Osteoblast (primary cell): Measurements from ENCODE around the gene WDR55. TPM values are rescaled to one million over a fixed set of nuclear protein-coding genes. Genes with fewer than 3 reads are reported as not detected.
"Not testable (repeated sequence)": the region's sequence is repeated elsewhere in the genome, so short reads cannot be mapped to it uniquely, and the experiment has no call there.

Source experiments
- DNase-seq: peaks from one replicate; pipeline ENCODE4 v3.0.0; 2011; ENCODE audit warnings: low spot score, mixed read lengths; ENCODE audit not compliant: insufficient read length; ENCODE audit errors: missing footprints
- H2AFZ ChIP-seq: 2 replicates; pipeline ENCODE4 v1.6.0; 2011; ENCODE audit warnings: mild to moderate bottlenecking, low read length
- H3K27ac ChIP-seq: 2 replicates; pipeline ENCODE4 v1.5.1; 2011; ENCODE audit warnings: mild to moderate bottlenecking, low read depth, low read length, moderate library complexity
- H3K27me3 ChIP-seq: 2 replicates; pipeline ENCODE4 v1.6.0; 2012; ENCODE audit warnings: mild to moderate bottlenecking, control low read depth, inconsistent platforms, low read length, moderate library complexity; ENCODE audit not compliant: insufficient read depth
- H3K36me3 ChIP-seq: 2 replicates; pipeline ENCODE4 v1.5.1; 2011; ENCODE audit warnings: mild to moderate bottlenecking, low read length, control low read depth, moderate library complexity; ENCODE audit not compliant: insufficient read depth
- H3K4me1 ChIP-seq: 2 replicates; pipeline ENCODE4 v1.5.1; 2011; ENCODE audit warnings: mild to moderate bottlenecking, low read length, control low read depth, moderate library complexity; ENCODE audit not compliant: insufficient read depth
- H3K4me2 ChIP-seq: 2 replicates; pipeline ENCODE4 v1.6.0; 2011; ENCODE audit warnings: mild to moderate bottlenecking, low read length; ENCODE audit not compliant: insufficient read depth
- H3K4me3 ChIP-seq: fragments of 200-600 bp; sonication (generic); 3 replicates; pipeline ENCODE4 v1.5.1; 2012; ENCODE audit warnings: mild to moderate bottlenecking, low read length, inconsistent platforms; ENCODE audit not compliant: insufficient read depth
- H3K79me2 ChIP-seq: 2 replicates; pipeline ENCODE4 v1.6.0; 2012; ENCODE audit warnings: mild to moderate bottlenecking, low read length, control low read depth, inconsistent platforms; ENCODE audit not compliant: insufficient read depth
- H3K9me3 ChIP-seq: 2 replicates; pipeline ENCODE4 v1.5.1; 2011; ENCODE audit warnings: low read depth, low read length, control low read depth
- H4K20me1 ChIP-seq: 2 replicates; pipeline ENCODE4 v1.6.0; 2012; ENCODE audit warnings: mild to moderate bottlenecking, low read length, control low read depth; ENCODE audit not compliant: insufficient read depth
- total RNA-seq: library from RNA; depleted of rRNA; stranded (reverse); fragments of >200 nt; gene quantifications from 2 replicates; pipeline ENCODE4 v1.2.3, GENCODE V29; 2012
- TF ChIP-seq, protein P1 (sequence below): IDR thresholded peaks from 2 replicates; pipeline ENCODE4 v1.5.1; 2011; ENCODE audit warnings: mild to moderate bottlenecking, low read depth, low read length, moderate library complexity; ENCODE audit errors: extremely low read depth

WDR55 gene
- total RNA-seq, 1 donor: 30.8 TPM

DNA sequence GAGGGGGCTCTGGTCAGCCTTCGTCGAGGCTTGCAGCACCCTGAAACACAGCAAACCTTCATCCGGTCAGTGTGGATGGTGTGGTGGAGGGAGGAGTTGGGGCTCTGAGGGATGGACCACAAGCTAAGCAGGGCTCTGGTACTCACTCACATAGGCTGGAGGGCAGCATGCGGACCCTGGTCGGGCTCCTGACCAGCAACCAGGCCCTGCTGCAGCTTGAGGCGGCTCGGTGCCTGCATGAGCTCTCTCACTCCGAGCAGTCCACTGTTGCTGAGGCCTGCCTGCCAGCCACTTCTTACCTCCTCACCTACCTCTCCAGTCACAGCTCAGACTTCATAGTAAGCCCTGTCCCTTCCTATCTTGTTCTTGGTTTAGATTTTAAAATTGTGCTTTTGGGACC is 23.0 kb upstream of the WDR55 start:
- peaks cover 15% of the 10 kb centered on the region for H3K4me1 ChIP-seq
- no peak overlapping the region for H3K4me2 ChIP-seq
- H3K79me2 ChIP-seq: peaks cover 29% of the 10 kb centered on the region
- no peaks in the 10 kb centered on the region for H4K20me1 ChIP-seq
- no peaks in the 10 kb centered on the region for H3K27me3 ChIP-seq
- peaks cover 7% of the 10 kb centered on the region for H3K36me3 ChIP-seq
- H3K27ac ChIP-seq: no peak overlapping the region
- H3K9me3 ChIP-seq: no peaks in the 10 kb centered on the region
- DNase-seq: peak; percentile 43
- no peak overlapping the region for H3K4me3 ChIP-seq
- TF ChIP-seq, protein P1, sequence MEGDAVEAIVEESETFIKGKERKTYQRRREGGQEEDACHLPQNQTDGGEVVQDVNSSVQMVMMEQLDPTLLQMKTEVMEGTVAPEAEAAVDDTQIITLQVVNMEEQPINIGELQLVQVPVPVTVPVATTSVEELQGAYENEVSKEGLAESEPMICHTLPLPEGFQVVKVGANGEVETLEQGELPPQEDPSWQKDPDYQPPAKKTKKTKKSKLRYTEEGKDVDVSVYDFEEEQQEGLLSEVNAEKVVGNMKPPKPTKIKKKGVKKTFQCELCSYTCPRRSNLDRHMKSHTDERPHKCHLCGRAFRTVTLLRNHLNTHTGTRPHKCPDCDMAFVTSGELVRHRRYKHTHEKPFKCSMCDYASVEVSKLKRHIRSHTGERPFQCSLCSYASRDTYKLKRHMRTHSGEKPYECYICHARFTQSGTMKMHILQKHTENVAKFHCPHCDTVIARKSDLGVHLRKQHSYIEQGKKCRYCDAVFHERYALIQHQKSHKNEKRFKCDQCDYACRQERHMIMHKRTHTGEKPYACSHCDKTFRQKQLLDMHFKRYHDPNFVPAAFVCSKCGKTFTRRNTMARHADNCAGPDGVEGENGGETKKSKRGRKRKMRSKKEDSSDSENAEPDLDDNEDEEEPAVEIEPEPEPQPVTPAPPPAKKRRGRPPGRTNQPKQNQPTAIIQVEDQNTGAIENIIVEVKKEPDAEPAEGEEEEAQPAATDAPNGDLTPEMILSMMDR: no peak
- H2AFZ ChIP-seq: no peak overlapping the region

DNA sequence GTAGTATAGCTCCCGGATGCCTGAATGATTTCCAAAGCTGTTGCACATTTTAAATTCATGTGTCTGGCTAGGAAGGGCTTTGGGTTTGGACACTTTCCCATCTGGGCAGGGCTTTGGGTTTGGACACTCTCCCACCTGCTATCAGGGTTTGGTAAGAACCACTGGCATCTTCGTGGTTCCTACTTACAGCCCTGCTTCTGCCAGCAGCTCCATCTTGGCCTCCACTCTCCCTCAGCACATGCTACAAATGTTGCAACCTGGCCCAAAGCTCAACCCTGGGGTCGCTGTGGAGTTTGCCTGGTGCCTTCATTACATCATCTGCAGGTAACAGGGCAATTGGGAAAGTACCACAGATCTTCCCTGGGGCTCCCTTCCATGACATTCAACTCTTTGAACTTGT is 22.0 kb upstream of the WDR55 start:
- Histone ChIP-seq H4K20me1 (no peaks in the 10 kb centered on the region), H3K4me2 (no peak overlapping the region), H3K27me3 (no peaks in the 10 kb centered on the region), H3K4me3 (no peak overlapping the region), H3K79me2 (peaks cover 37% of the 10 kb centered on the region), H3K27ac (no peak overlapping the region), H2AFZ (no peak overlapping the region), H3K36me3 (peaks cover 7% of the 10 kb centered on the region), H3K9me3 (no peaks in the 10 kb centered on the region), H3K4me1 (peaks cover 17% of the 10 kb centered on the region)
- TF ChIP-seq, protein P1: no peak
- DNase-seq: no peak

DNA sequence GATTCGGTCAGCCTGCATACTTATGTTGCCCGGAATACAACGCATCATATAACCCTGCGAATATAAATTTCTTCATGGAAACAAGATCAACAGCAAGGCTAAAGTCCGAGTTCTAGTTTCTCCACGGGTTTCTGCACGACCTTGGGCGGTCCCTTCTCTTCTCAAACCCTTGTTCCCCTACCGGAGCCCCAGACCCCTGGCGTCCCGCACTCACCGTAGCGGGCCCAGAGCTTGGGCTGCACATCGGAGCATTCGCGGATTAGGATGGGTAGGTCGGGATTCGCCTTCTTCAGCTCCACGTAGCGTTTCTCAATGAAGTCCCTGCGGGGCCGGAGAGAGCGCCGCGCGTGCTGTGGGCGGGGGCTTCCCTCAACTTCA is 17.7 kb upstream of the WDR55 start:
- Histone ChIP-seq H3K4me2 (peak overlapping the region; percentile 77), H3K4me3 (peak overlapping the region; percentile 96), H3K79me2 (peaks cover 46% of the 10 kb centered on the region), H3K27ac (peak overlapping the region; percentile 88), H3K4me1 (peaks cover 18% of the 10 kb centered on the region), H2AFZ (peak overlapping the region; percentile 90), H3K27me3 (no peaks in the 10 kb centered on the region), H3K9me3 (no peaks in the 10 kb centered on the region), H3K36me3 (peaks cover 26% of the 10 kb centered on the region), H4K20me1 (no peaks in the 10 kb centered on the region)
- DNase-seq: peak; percentile 77
- TF ChIP-seq, protein P1: no peak

DNA sequence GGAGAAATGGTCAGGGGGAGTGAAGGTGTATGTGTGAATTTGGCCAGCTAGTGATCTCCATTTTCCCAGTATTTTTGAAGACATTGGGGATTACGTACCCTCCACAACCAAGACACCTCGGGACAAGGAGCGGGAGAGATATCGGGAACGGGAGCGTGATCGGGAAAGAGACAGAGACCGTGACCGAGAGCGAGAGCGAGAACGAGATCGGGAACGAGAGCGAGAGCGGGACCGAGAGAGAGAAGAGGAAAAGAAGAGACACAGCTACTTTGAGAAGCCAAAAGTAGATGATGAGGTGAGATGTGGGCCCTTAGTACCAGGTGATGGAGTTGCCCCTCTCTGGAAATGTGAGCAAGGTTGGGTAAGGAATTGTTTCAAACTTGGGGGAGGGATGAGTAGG is 5.8 kb upstream of the WDR55 start:
- no peak for DNase-seq
- Histone ChIP-seq H3K9me3 (no peaks in the 10 kb centered on the region), H3K27me3 (no peaks in the 10 kb centered on the region), H3K4me2 (no peak overlapping the region), H4K20me1 (no peaks in the 10 kb centered on the region), H3K4me3 (no peak overlapping the region), H3K36me3 (peaks cover 94% of the 10 kb centered on the region), H3K79me2 (no peaks in the 10 kb centered on the region), H3K4me1 (no peaks in the 10 kb centered on the region), H2AFZ (no peak overlapping the region), H3K27ac (no peak overlapping the region)
- TF ChIP-seq, protein P1: no peak

DNA sequence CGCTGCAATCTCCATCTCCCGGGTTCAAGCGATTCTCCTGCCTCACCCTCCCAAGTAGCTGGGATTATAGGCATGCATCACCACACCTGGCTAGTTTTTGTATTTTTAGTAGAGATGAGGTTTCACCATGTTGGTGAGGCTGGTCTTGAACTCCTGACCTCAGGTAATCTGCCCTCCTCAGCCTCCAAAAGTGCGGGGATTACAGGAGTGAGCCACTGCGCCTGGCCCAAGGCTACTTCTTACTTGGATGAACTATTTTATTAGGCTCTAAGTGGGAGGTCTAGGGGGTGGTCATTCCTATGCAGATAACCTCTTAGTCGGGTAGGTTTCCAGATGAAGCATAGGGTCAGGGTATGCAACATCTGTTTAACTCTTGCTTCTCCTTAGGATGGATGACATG is 4.3 kb upstream of the WDR55 start:
- not testable (repeated sequence) for H3K27ac ChIP-seq, H2AFZ ChIP-seq, H3K4me3 ChIP-seq, H3K27me3 ChIP-seq, H3K9me3 ChIP-seq, H3K4me2 ChIP-seq, H4K20me1 ChIP-seq, H3K4me1 ChIP-seq, DNase-seq, H3K79me2 ChIP-seq
- H3K36me3 ChIP-seq: peaks cover 79% of the 10 kb centered on the region
